Measurements from ENCODE around the gene RFT1. TPM values are rescaled to one million over a fixed set of nuclear protein-coding genes. Genes with fewer than 3 reads are reported as not detected.

RFT1 gene
- total and polyA plus RNA-seq, 2 of the 13 experiments (the other 11 are each of a cell fraction or from before 2014, with no cell fraction given), result 23.2 to 37.0 TPM

DNA sequence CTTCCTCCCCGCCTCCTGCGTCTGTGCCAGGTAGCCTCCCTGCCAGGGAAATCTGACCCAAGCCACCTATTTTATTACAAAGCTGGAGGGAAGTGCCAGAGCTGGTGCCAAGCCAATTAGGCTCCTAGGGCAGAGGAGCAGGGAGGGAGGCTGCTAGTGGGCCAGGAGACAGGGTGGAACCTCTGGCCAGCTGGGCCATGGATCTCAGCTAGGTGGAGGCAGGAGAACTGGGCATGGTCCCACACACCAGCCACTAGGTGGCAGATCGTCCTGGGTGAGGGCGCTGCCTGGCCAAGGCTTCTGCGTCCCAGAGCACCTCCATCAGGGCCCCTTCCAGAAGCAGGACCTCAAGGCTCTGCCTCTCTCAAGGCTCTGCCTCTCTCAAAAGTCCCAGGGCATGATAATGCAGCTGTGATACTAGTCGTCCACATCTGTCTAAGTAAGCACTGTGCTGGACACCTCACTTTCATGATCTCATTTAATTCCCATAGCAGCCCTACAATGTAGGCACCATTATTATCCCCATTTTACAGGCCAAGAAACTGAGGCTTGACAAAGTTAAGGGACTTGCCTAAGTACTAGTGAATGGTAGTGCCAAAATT lies 4.5 kb upstream of the RFT1 start (continued):
- TF ChIP-seq, protein P1, sequence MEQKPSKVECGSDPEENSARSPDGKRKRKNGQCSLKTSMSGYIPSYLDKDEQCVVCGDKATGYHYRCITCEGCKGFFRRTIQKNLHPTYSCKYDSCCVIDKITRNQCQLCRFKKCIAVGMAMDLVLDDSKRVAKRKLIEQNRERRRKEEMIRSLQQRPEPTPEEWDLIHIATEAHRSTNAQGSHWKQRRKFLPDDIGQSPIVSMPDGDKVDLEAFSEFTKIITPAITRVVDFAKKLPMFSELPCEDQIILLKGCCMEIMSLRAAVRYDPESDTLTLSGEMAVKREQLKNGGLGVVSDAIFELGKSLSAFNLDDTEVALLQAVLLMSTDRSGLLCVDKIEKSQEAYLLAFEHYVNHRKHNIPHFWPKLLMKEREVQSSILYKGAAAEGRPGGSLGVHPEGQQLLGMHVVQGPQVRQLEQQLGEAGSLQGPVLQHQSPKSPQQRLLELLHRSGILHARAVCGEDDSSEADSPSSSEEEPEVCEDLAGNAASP (CRISPR knock-in tag; IDR thresholded peaks at IDR 0.05; ENCODE audit: borderline replicate concordance), result peak; percentile 20; the same call in 1 of the 2 replicates
- no peak for TF ChIP-seq SRSF1 (optimal IDR thresholded peaks at IDR 0.05; ENCODE audit: low read depth, low read length)
- TF ChIP-seq SOX6 (IDR thresholded peaks at IDR 0.05), result no peak
- TF ChIP-seq SOX6 (CRISPR knock-in tag; IDR thresholded peaks at IDR 0.05), result peak; percentile 29; the same call in 1 of the 2 replicates
- no peak for TF ChIP-seq ZSCAN29 (CRISPR knock-in tag; conservative IDR thresholded peaks at IDR 0.05)
- TF ChIP-seq, protein P2, sequence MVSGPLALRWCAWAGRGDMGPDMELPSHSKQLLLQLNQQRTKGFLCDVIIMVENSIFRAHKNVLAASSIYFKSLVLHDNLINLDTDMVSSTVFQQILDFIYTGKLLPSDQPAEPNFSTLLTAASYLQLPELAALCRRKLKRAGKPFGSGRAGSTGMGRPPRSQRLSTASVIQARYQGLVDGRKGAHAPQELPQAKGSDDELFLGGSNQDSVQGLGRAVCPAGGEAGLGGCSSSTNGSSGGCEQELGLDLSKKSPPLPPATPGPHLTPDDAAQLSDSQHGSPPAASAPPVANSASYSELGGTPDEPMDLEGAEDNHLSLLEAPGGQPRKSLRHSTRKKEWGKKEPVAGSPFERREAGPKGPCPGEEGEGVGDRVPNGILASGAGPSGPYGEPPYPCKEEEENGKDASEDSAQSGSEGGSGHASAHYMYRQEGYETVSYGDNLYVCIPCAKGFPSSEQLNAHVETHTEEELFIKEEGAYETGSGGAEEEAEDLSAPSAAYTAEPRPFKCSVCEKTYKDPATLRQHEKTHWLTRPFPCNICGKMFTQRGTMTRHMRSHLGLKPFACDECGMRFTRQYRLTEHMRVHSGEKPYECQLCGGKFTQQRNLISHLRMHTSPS (CRISPR knock-in tag; IDR thresholded peaks at IDR 0.05; ENCODE audit: low read depth), result 0 out of 2 replicates have a peak, but pooled peaks have one; percentile 50
- TF ChIP-seq DR1 (CRISPR knock-in tag; IDR thresholded peaks at IDR 0.05), result no peak
- TF ChIP-seq ZZZ3 (CRISPR knock-in tag; IDR thresholded peaks at IDR 0.05; ENCODE audit: borderline replicate concordance), result no peak
- TF ChIP-seq NONO (IDR thresholded peaks at IDR 0.05), result no peak
- no peak for TF ChIP-seq NONO (CRISPR knock-in tag; conservative IDR thresholded peaks at IDR 0.05)
- no peak for TF ChIP-seq ZNF614 (CRISPR knock-in tag; IDR thresholded peaks at IDR 0.05; ENCODE audit: borderline replicate concordance)
- TF ChIP-seq, protein P3, sequence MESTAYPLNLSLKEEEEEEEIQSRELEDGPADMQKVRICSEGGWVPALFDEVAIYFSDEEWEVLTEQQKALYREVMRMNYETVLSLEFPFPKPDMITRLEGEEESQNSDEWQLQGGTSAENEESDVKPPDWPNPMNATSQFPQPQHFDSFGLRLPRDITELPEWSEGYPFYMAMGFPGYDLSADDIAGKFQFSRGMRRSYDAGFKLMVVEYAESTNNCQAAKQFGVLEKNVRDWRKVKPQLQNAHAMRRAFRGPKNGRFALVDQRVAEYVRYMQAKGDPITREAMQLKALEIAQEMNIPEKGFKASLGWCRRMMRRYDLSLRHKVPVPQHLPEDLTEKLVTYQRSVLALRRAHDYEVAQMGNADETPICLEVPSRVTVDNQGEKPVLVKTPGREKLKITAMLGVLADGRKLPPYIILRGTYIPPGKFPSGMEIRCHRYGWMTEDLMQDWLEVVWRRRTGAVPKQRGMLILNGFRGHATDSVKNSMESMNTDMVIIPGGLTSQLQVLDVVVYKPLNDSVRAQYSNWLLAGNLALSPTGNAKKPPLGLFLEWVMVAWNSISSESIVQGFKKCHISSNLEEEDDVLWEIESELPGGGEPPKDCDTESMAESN (CRISPR knock-in tag; conservative IDR thresholded peaks at IDR 0.05), result 0 out of 2 replicates have a peak, but pooled peaks have one; percentile 39
- 0 out of 2 replicates have a peak, but pooled peaks have one; percentile 29 for TF ChIP-seq ZNF335 (CRISPR knock-in tag; IDR thresholded peaks at IDR 0.05)
- TF ChIP-seq ZNF777 (CRISPR knock-in tag; IDR thresholded peaks at IDR 0.05), result no peak
- 0 out of 2 replicates have a peak, but pooled peaks have one; percentile 36 for TF ChIP-seq ZNF550 (CRISPR knock-in tag; IDR thresholded peaks at IDR 0.05; ENCODE audit: borderline replicate concordance)
- TF ChIP-seq GATAD2A (CRISPR knock-in tag; IDR thresholded peaks at IDR 0.05), result 0 out of 2 replicates have a peak, but pooled peaks have one; percentile 19
- no peak for TF ChIP-seq ZNF549 (CRISPR knock-in tag; IDR thresholded peaks at IDR 0.05)
- TF ChIP-seq ZNF567 (CRISPR knock-in tag; IDR thresholded peaks at IDR 0.05; ENCODE audit: borderline replicate concordance), result no peak
- no peak for TF ChIP-seq NR2C2 (CRISPR knock-in tag; IDR thresholded peaks at IDR 0.05; ENCODE audit: borderline replicate concordance)
- no peak for TF ChIP-seq ZNF850 (CRISPR knock-in tag; conservative IDR thresholded peaks at IDR 0.05)
- TF ChIP-seq, protein P4, sequence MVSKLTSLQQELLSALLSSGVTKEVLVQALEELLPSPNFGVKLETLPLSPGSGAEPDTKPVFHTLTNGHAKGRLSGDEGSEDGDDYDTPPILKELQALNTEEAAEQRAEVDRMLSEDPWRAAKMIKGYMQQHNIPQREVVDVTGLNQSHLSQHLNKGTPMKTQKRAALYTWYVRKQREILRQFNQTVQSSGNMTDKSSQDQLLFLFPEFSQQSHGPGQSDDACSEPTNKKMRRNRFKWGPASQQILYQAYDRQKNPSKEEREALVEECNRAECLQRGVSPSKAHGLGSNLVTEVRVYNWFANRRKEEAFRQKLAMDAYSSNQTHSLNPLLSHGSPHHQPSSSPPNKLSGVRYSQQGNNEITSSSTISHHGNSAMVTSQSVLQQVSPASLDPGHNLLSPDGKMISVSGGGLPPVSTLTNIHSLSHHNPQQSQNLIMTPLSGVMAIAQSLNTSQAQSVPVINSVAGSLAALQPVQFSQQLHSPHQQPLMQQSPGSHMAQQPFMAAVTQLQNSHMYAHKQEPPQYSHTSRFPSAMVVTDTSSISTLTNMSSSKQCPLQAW (CRISPR knock-in tag; IDR thresholded peaks at IDR 0.05), result peak; percentile 52; the same call in 1 of the 2 replicates
- TF ChIP-seq ZNF629 (CRISPR knock-in tag; conservative IDR thresholded peaks at IDR 0.05), result peak; percentile 92
